Activated naive CD4-positive, alpha-beta T cell treated with anti-CD3 and anti-CD28 coated beads, Interleukin-2, amount 50 U/mL, for 24 hours (primary cell): Measurements from ENCODE around the gene RPA3.

ENCODE experiments used
- H3K27ac Mint-ChIP-seq: one replicate; pipeline ENCODE4 v1.8.0; 2021; ENCODE audit warnings: mild to moderate bottlenecking, mixed read lengths
- H3K27me3 Mint-ChIP-seq: one replicate; pipeline ENCODE4 v1.8.0; 2021; ENCODE audit warnings: mixed read lengths
- H3K36me3 Mint-ChIP-seq: one replicate; pipeline ENCODE4 v1.8.0; 2021; ENCODE audit warnings: mixed read lengths
- H3K4me1 Mint-ChIP-seq: one replicate; pipeline ENCODE4 v1.8.0; 2021; ENCODE audit warnings: mixed read lengths
- H3K4me3 Mint-ChIP-seq: one replicate; pipeline ENCODE4 v1.8.0; 2021; ENCODE audit warnings: mild to moderate bottlenecking, mixed read lengths
- H3K9me3 Mint-ChIP-seq: one replicate; pipeline ENCODE4 v1.8.0; 2021; ENCODE audit warnings: mixed read lengths

Gene RPA3

GRCh38 chr7:7718492-7718891 is at the start of gene RPA3:
Gene RPA3, minus strand, starts transcription at chr7:7718607. Its CDS starts 78,189 bp downstream, at chr7:7640418.
- Mint-ChIP-seq H3K4me1 (peaks cover 29% of the 10 kb centered on the region), H3K27ac (peak within 1 kb of the TSS; percentile 87), H3K9me3 (no peaks in the 10 kb centered on the region), H3K27me3 (no peaks in the 10 kb centered on the region), H3K4me3 (peak within 1 kb of the TSS; percentile 55), H3K36me3 (peaks cover 12% of the 10 kb centered on the region)

GRCh38 chr7:7766671-7767070 is 48.3 kb upstream of the RPA3 start:
- Mint-ChIP-seq H3K4me1 (peaks cover 53% of the 10 kb centered on the region), H3K27me3 (no peaks in the 10 kb centered on the region), H3K9me3 (no peaks in the 10 kb centered on the region)

GRCh38 chr7:7765422-7765821 is 47.0 kb upstream of the RPA3 start:
- peak overlapping the region; percentile 48 for H3K27ac Mint-ChIP-seq
- no peak overlapping the region for H3K4me3 Mint-ChIP-seq
- no peaks in the 10 kb centered on the region for H3K9me3 Mint-ChIP-seq
- no peaks in the 10 kb centered on the region for H3K27me3 Mint-ChIP-seq
- peaks cover 51% of the 10 kb centered on the region for H3K4me1 Mint-ChIP-seq
- peaks cover 2% of the 10 kb centered on the region for H3K36me3 Mint-ChIP-seq

More at GRCh38 chr7:7766671-7767070, 48.3 kb upstream of the RPA3 start:
- H3K36me3 Mint-ChIP-seq: peaks cover 2% of the 10 kb centered on the region
- no peak overlapping the region for H3K4me3 Mint-ChIP-seq
- no peak overlapping the region for H3K27ac Mint-ChIP-seq

- Mint-ChIP-seq H3K36me3 (no peaks in the 10 kb centered on the region), H3K4me1 (peaks cover 47% of the 10 kb centered on the region), H3K4me3 (no peak overlapping the region), H3K27ac (peak overlapping the region; percentile 87), H3K27me3 (no peaks in the 10 kb centered on the region), H3K9me3 (no peaks in the 10 kb centered on the region)
Observed at GRCh38 chr7:7764520-7765396, 46.4 kb upstream of the RPA3 start.

- Mint-ChIP-seq H3K9me3 (no peaks in the 10 kb centered on the region), H3K36me3 (no peaks in the 10 kb centered on the region), H3K4me1 (peaks cover 47% of the 10 kb centered on the region), H3K27ac (peak overlapping the region; percentile 92), H3K27me3 (no peaks in the 10 kb centered on the region), H3K4me3 (peak overlapping the region; percentile 88)
Observed at GRCh38 chr7:7761974-7762779, 43.8 kb upstream of the RPA3 start.

GRCh38 chr7:7761340-7761973 is 43.0 kb upstream of the RPA3 start:
- Mint-ChIP-seq H3K9me3 (no peaks in the 10 kb centered on the region), H3K36me3 (no peaks in the 10 kb centered on the region), H3K27me3 (no peaks in the 10 kb centered on the region), H3K27ac (peak overlapping the region; percentile 92), H3K4me3 (peak overlapping the region; percentile 88), H3K4me1 (peaks cover 47% of the 10 kb centered on the region)

GRCh38 chr7:7757576-7757975 is 39.2 kb upstream of the RPA3 start:
- no peaks in the 10 kb centered on the region for H3K27me3 Mint-ChIP-seq
- H3K36me3 Mint-ChIP-seq: peaks cover 4% of the 10 kb centered on the region
- H3K4me3 Mint-ChIP-seq: no peak overlapping the region
- peaks cover 20% of the 10 kb centered on the region for H3K4me1 Mint-ChIP-seq
- H3K9me3 Mint-ChIP-seq: no peaks in the 10 kb centered on the region
- H3K27ac Mint-ChIP-seq: no peak overlapping the region

- Mint-ChIP-seq H3K9me3 (no peaks in the 10 kb centered on the region), H3K4me1 (peaks cover 10% of the 10 kb centered on the region), H3K27me3 (no peaks in the 10 kb centered on the region), H3K36me3 (peaks cover 4% of the 10 kb centered on the region), H3K4me3 (no peak overlapping the region), H3K27ac (no peak overlapping the region)
Observed at GRCh38 chr7:7756577-7756976, 38.2 kb upstream of the RPA3 start.

GRCh38 chr7:7751243-7752092 is 33.1 kb upstream of the RPA3 start:
- Mint-ChIP-seq H3K36me3 (peaks cover 7% of the 10 kb centered on the region), H3K9me3 (no peaks in the 10 kb centered on the region), H3K4me3 (no peak overlapping the region), H3K4me1 (peaks cover 9% of the 10 kb centered on the region), H3K27me3 (no peaks in the 10 kb centered on the region), H3K27ac (no peak overlapping the region)

- no peaks in the 10 kb centered on the region for H3K9me3 Mint-ChIP-seq
- H3K4me3 Mint-ChIP-seq: no peak overlapping the region
- H3K36me3 Mint-ChIP-seq: peaks cover 7% of the 10 kb centered on the region
- H3K27ac Mint-ChIP-seq: no peak overlapping the region
- no peaks in the 10 kb centered on the region for H3K27me3 Mint-ChIP-seq
- peaks cover 12% of the 10 kb centered on the region for H3K4me1 Mint-ChIP-seq
Observed at GRCh38 chr7:7750571-7751242, 32.3 kb upstream of the RPA3 start.

GRCh38 chr7:7746458-7746857 is 28.1 kb upstream of the RPA3 start:
- Mint-ChIP-seq H3K36me3 (peaks cover 7% of the 10 kb centered on the region), H3K9me3 (no peaks in the 10 kb centered on the region), H3K27ac (no peak overlapping the region), H3K4me1 (peaks cover 17% of the 10 kb centered on the region), H3K4me3 (no peak overlapping the region), H3K27me3 (no peaks in the 10 kb centered on the region)

GRCh38 chr7:7745966-7746365 is 27.6 kb upstream of the RPA3 start:
- no peak overlapping the region for H3K27ac Mint-ChIP-seq
- H3K27me3 Mint-ChIP-seq: no peaks in the 10 kb centered on the region
- H3K4me1 Mint-ChIP-seq: peaks cover 15% of the 10 kb centered on the region
- no peaks in the 10 kb centered on the region for H3K9me3 Mint-ChIP-seq
- H3K4me3 Mint-ChIP-seq: no peak overlapping the region
- peaks cover 7% of the 10 kb centered on the region for H3K36me3 Mint-ChIP-seq

- peaks cover 11% of the 10 kb centered on the region for H3K4me1 Mint-ChIP-seq
Observed at GRCh38 chr7:7745258-7745657, 26.9 kb upstream of the RPA3 start.

GRCh38 chr7:7742223-7742622 is 23.8 kb upstream of the RPA3 start:
- Mint-ChIP-seq H3K27me3 (no peaks in the 10 kb centered on the region), H3K4me3 (no peak overlapping the region), H3K36me3 (peaks cover 9% of the 10 kb centered on the region), H3K9me3 (no peaks in the 10 kb centered on the region), H3K27ac (no peak overlapping the region), H3K4me1 (peaks cover 30% of the 10 kb centered on the region)

More at GRCh38 chr7:7745258-7745657, 26.9 kb upstream of the RPA3 start:
- no peak overlapping the region for H3K4me3 Mint-ChIP-seq
- H3K27me3 Mint-ChIP-seq: no peaks in the 10 kb centered on the region
- H3K27ac Mint-ChIP-seq: no peak overlapping the region
- peaks cover 8% of the 10 kb centered on the region for H3K36me3 Mint-ChIP-seq
- no peaks in the 10 kb centered on the region for H3K9me3 Mint-ChIP-seq
